Stimulated activated CD4-positive, alpha-beta T cell treated with anti-CD3 and anti-CD28 coated beads, Interleukin-4, amount 100 ng/mL, for 48 hours (primary cell): ENCODE data around the gene BTC.
"Not testable (repeated sequence)": the region's sequence is repeated elsewhere in the genome, so short reads cannot be mapped to it uniquely, and the experiment has no call there.

Experiments used
- DNase-seq, 2 donors: peaks; one replicate each; pipeline ENCODE4 v3.0.0-alpha.2; 2020; ENCODE audit warnings: low read depth in 2 of 2

The BTC gene

GRCh38 chr4:74758551-74759145, 35.7 kb downstream of the BTC start:
- no peak for DNase-seq

GRCh38 chr4:74757136-74757535, 37.2 kb downstream of the BTC start:
- no peak for DNase-seq

DNA sequence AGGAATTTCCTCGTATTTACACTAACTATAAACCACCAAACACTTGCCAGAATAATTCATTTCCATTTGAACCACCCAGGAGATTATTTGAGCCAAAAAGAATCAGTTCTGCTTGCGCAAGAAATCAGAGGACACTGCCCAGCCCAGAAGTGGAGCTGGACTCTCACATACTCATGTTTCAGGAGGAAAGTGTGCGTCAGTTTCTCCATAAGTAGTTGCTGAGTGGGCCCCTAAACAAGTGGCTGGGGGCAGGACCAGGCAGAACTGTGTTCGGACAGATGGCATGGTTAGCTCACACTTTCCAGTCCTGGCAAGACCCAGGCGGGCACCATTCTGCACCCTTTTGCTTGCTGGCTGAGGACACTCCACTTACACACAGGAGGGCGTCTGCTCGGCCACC, 38.8 kb downstream of the BTC start:
- DNase-seq, result no peak

- no peak for DNase-seq
Measured at GRCh38 chr4:74754218-74754617, 40.1 kb downstream of the BTC start.

GRCh38 chr4:74752798-74753197, 41.5 kb downstream of the BTC start:
- no peak for DNase-seq

DNA sequence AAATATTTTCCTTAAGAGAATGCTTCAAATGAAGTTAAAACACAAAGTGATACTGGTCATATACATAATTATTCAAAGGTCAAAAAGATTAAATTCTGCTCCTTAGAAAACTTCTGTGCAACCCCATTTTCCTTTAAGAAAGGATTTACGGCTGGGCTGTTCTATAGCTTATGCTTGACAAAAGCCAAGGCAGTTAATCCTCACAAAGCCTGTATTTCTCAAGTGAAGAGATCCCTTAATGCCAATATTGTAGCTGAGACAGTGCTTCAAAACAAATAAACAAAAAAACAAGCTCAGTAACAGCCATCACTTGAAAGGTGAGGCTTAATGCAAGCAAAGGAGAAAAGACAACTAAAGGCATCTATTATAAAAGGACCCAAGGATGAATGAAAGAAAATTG, 42.5 kb downstream of the BTC start:
- no peak for DNase-seq

- DNase-seq, result no peak
Measured at GRCh38 chr4:74751247-74751646, 43.1 kb downstream of the BTC start.

GRCh38 chr4:74742185-74742584, 52.1 kb downstream of the BTC start:
- DNase-seq, result no peak

DNA sequence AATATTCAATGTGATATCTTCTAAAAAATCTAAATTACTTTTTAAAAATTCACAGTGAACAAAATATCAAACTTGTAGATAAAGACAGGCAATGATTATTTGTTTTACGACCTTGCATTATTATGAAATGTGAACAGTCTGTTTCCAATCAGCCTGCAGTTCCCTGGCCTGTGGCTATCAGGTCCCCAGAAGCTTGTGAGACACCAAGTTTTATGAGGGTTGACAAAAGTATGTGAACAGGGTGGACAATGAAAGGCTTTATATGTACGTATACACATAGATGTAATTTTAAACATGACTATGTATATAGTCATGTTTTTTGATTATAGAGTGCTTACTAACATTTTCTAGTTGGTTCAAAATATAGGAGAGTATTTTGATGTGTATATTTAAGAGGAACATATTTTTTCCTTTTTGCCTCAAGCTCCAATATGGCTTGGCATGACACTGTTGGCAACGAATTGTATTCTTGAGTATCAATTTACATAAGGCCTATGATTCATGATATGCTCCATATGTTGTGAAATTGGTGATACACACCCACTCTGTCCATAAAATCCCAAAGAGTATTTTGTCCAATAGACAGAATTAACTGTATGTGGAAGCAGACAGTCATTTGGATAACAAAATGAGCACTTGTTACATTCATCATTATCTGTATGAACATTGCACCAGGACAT, 55.7 kb downstream of the BTC start:
- DNase-seq, result no peak

DNA sequence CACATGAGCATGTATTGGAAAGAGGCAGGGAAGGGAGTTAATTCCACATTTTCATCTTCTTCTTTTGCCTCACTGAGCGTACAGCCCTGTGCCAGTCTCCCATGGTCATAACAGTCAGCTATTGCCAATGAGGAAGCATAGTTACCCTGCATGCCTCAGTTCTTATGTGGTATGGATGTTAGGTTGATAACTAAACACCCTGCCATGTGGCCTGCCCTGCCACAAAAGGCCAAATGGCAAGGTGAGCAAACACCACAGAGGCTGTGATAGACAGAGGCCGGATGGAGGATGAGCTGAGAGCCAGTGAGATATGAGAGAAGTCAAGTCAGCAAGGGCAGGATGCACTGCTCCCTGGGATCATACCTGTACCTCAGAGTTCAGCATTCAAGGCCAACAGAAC, 59.3 kb downstream of the BTC start:
- no peak for DNase-seq

GRCh38 chr4:74733756-74734155, 60.6 kb downstream of the BTC start:
- DNase-seq, result no peak

DNA sequence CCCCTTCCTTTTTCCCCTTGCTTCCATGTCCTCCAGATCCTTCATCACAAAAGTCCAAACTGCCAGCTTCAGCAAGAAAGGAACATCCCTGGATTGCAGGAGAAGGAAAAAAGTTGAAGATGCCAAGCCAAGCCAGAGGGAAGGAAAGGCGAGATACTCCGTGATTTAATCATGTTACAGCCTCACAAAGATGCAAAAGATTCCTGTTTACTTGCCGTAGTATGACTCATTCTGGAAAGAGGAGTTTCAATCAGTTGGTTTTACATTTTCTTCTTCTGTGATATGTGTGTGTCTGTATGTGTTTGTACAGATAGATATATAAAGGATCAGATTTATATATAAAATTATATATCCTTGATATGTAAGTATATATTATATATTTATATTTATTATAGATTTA, 69.3 kb downstream of the BTC start:
- no peak for DNase-seq

DNA sequence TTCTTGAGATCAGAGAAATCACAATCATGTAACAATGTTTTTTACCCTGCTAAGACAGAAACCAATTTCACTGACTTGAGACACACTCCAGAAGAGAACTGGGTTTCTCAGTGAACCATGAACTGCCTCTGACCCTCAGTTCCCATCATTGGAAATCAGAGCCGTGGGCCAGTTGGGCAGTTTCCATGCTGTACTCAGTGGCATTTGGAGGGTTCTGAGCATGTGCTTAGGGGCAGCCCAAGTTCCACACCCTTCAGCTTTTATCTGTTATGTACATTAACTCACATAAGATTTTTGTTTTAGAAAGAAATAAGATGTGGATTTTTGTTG, 77.9 kb downstream of the BTC start:
- DNase-seq, result no peak

- no peak for DNase-seq
Measured at GRCh38 chr4:74715706-74716435, 78.5 kb downstream of the BTC start.

DNA sequence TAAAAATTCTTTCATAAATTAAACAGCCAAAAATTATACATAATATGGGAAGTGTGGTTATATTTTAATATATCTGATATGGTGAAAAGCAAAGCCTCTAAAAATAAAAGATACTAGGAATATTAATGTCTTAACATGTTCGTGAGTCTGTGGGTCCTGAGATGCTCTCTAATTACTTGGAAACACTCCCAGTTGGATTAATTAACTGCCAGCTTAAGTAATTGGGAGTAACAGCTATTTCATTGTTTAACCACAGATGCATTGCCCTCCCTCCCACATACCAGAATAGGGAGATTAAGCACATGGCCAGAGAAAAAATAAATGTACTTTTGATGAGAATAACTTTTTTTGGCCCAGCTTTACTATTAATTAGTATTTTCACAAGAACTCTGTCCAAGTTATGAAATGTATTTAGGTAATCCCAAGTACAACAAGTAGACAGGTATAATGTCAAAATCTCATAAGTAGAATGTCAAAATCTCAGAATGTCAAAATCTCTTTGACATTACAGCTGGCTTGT, 79.7 kb downstream of the BTC start:
- DNase-seq, result no peak

GRCh38 chr4:74708135-74708534, 86.2 kb downstream of the BTC start:
- not testable (repeated sequence) for DNase-seq
